ENCODE data around the gene SLC66A2. TPM values are rescaled to one million over a fixed set of nuclear protein-coding genes. Genes with fewer than 3 reads are reported as not detected.

The SLC66A2 gene
- total and polyA plus RNA-seq, 2 donors = 14.8 to 47.8 TPM

- DNase-seq (ENCODE audit: extremely low spot score) = no peak
- H3K27ac ChIP-seq (ENCODE audit: low read depth) = no peak overlapping the region
- 98% methylated on average over 20 of the region's 20 CpGs for WGBS
Observed at GRCh38 chr18:79918615-79919011, 32.8 kb downstream of the SLC66A2 start.

GRCh38 chr18:79917853-79918614, 33.4 kb downstream of the SLC66A2 start:
- Histone ChIP-seq H3K27ac (ENCODE audit: low read depth) (no peak overlapping the region), H3K36me3 (ENCODE audit: insufficient read depth) (no peaks in the 10 kb centered on the region), H3K4me3 (ENCODE audit: low read depth, low read length) (no peak overlapping the region), H3K4me1 (ENCODE audit: insufficient read depth) (no peaks in the 10 kb centered on the region)
- WGBS = 97% methylated on average over 25 of the region's 25 CpGs
- no peak for DNase-seq (ENCODE audit: extremely low spot score)

More at GRCh38 chr18:79918615-79919011, 32.8 kb downstream of the SLC66A2 start:
- Histone ChIP-seq H3K4me1 (ENCODE audit: insufficient read depth) (no peaks in the 10 kb centered on the region), H3K4me3 (ENCODE audit: low read depth, low read length) (no peak overlapping the region), H3K36me3 (ENCODE audit: insufficient read depth) (no peaks in the 10 kb centered on the region)

GRCh38 chr18:79917169-79917852, 34.1 kb downstream of the SLC66A2 start:
- Histone ChIP-seq H3K4me1 (ENCODE audit: insufficient read depth) (no peaks in the 10 kb centered on the region), H3K4me3 (ENCODE audit: low read depth, low read length) (no peak overlapping the region), H3K27ac (ENCODE audit: low read depth) (no peak overlapping the region), H3K36me3 (ENCODE audit: insufficient read depth) (no peaks in the 10 kb centered on the region)
- DNase-seq (ENCODE audit: extremely low spot score) = no peak
- 97% methylated on average over 28 of the region's 28 CpGs for WGBS

- no peak for DNase-seq (ENCODE audit: extremely low spot score)
- H3K36me3 ChIP-seq (ENCODE audit: insufficient read depth) = no peaks in the 10 kb centered on the region
- WGBS = 97% methylated on average over 24 of the region's 24 CpGs
- H3K4me3 ChIP-seq (ENCODE audit: low read depth, low read length) = no peak overlapping the region
- no peak overlapping the region for H3K27ac ChIP-seq (ENCODE audit: low read depth)
- H3K4me1 ChIP-seq (ENCODE audit: insufficient read depth) = no peaks in the 10 kb centered on the region
Observed at GRCh38 chr18:79916546-79917168, 34.8 kb downstream of the SLC66A2 start.

GRCh38 chr18:79916128-79916494, 35.3 kb downstream of the SLC66A2 start:
- WGBS = 91% methylated on average over 26 of the region's 26 CpGs
- no peaks in the 10 kb centered on the region for H3K36me3 ChIP-seq (ENCODE audit: insufficient read depth)
- H3K27ac ChIP-seq (ENCODE audit: low read depth) = no peak overlapping the region
- no peaks in the 10 kb centered on the region for H3K4me1 ChIP-seq (ENCODE audit: insufficient read depth)
- DNase-seq (ENCODE audit: extremely low spot score) = no peak
- H3K4me3 ChIP-seq (ENCODE audit: low read depth, low read length) = no peak overlapping the region

GRCh38 chr18:79915161-79916127, 36.0 kb downstream of the SLC66A2 start:
- Histone ChIP-seq H3K4me1 (ENCODE audit: insufficient read depth) (no peaks in the 10 kb centered on the region), H3K27ac (ENCODE audit: low read depth) (no peak overlapping the region), H3K36me3 (ENCODE audit: insufficient read depth) (no peaks in the 10 kb centered on the region), H3K4me3 (ENCODE audit: low read depth, low read length) (no peak overlapping the region)
- DNase-seq (ENCODE audit: extremely low spot score) = no peak
- 92% methylated on average over 50 of the region's 50 CpGs for WGBS

- no peaks in the 10 kb centered on the region for H3K36me3 ChIP-seq (ENCODE audit: insufficient read depth)
- no peak overlapping the region for H3K4me3 ChIP-seq (ENCODE audit: low read depth, low read length)
- no peak overlapping the region for H3K27ac ChIP-seq (ENCODE audit: low read depth)
- DNase-seq (ENCODE audit: extremely low spot score) = no peak
- 91% methylated on average over 20 of the region's 20 CpGs for WGBS
- H3K4me1 ChIP-seq (ENCODE audit: insufficient read depth) = no peaks in the 10 kb centered on the region
Observed at GRCh38 chr18:79914614-79915160, 36.8 kb downstream of the SLC66A2 start.

GRCh38 chr18:79912994-79913831, 38.2 kb downstream of the SLC66A2 start:
- H3K27ac ChIP-seq (ENCODE audit: low read depth) = no peak overlapping the region
- 90% methylated on average over 28 of the region's 28 CpGs for WGBS
- no peak for DNase-seq (ENCODE audit: extremely low spot score)
- no peaks in the 10 kb centered on the region for H3K36me3 ChIP-seq (ENCODE audit: insufficient read depth)
- no peaks in the 10 kb centered on the region for H3K4me1 ChIP-seq (ENCODE audit: insufficient read depth)
- no peak overlapping the region for H3K4me3 ChIP-seq (ENCODE audit: low read depth, low read length)

GRCh38 chr18:79912409-79912991, 39.0 kb downstream of the SLC66A2 start:
- WGBS = 85% methylated on average over 20 of the region's 20 CpGs
- DNase-seq (ENCODE audit: extremely low spot score) = no peak
- H3K27ac ChIP-seq (ENCODE audit: low read depth) = no peak overlapping the region
- H3K4me1 ChIP-seq (ENCODE audit: insufficient read depth) = no peaks in the 10 kb centered on the region
- H3K36me3 ChIP-seq (ENCODE audit: insufficient read depth) = no peaks in the 10 kb centered on the region
- H3K4me3 ChIP-seq (ENCODE audit: low read depth, low read length) = no peak overlapping the region

GRCh38 chr18:79911344-79912270, 39.8 kb downstream of the SLC66A2 start:
- H3K4me1 ChIP-seq (ENCODE audit: insufficient read depth) = no peaks in the 10 kb centered on the region
- no peaks in the 10 kb centered on the region for H3K36me3 ChIP-seq (ENCODE audit: insufficient read depth)
- no peak overlapping the region for H3K4me3 ChIP-seq (ENCODE audit: low read depth, low read length)
- no peak overlapping the region for H3K27ac ChIP-seq (ENCODE audit: low read depth)
- WGBS = 86% methylated on average over 29 of the region's 29 CpGs
- no peak for DNase-seq (ENCODE audit: extremely low spot score)

GRCh38 chr18:79910563-79911343, 40.7 kb downstream of the SLC66A2 start:
- no peak overlapping the region for H3K27ac ChIP-seq (ENCODE audit: low read depth)
- H3K36me3 ChIP-seq (ENCODE audit: insufficient read depth) = no peaks in the 10 kb centered on the region
- H3K4me1 ChIP-seq (ENCODE audit: insufficient read depth) = no peaks in the 10 kb centered on the region
- no peak for DNase-seq (ENCODE audit: extremely low spot score)
- H3K4me3 ChIP-seq (ENCODE audit: low read depth, low read length) = no peak overlapping the region
- 86% methylated on average over 16 of the region's 16 CpGs for WGBS
